ENCODE measurements around the gene EPM2AIP1. TPM values are rescaled to one million over a fixed set of nuclear protein-coding genes. Genes with fewer than 3 reads are reported as not detected.
"Not testable (repeated sequence)": the region's sequence is repeated elsewhere in the genome, so short reads cannot be mapped to it uniquely, and the experiment has no call there.

The EPM2AIP1 gene
- total RNA-seq, 1 donor from 2014 or later, result 22.4 TPM

- H3K27me3 ChIP-seq (ENCODE audit: control insufficient read depth in 3 of 3, insufficient read depth in 3 of 3, low read length in 3 of 3), result no peaks in the 10 kb centered on the region
These were observed 20.8 kb downstream of the EPM2AIP1 start for GRCh38 chr3:36972163-36972562.

GRCh38 chr3:36969540-36970432 lies 23.1 kb downstream of the EPM2AIP1 start:
- Histone ChIP-seq H3K4me3 (ENCODE audit: low read length in 3 of 3) (no peak overlapping the region), H3K9ac (ENCODE audit: low read depth in 1 of 3, low read length in 3 of 3) (no peak overlapping the region), H3K4me1 (ENCODE audit: control insufficient read depth in 3 of 3, insufficient read depth in 3 of 3, low read length in 3 of 3) (no peaks in the 10 kb centered on the region), H3K9me3 (ENCODE audit: control insufficient read depth in 3 of 3, low read length in 3 of 3) (no peaks in the 10 kb centered on the region), H3K36me3 (ENCODE audit: control insufficient read depth in 3 of 3, insufficient read depth in 3 of 3, low read length in 3 of 3) (no peaks in the 10 kb centered on the region), H3K27me3 (ENCODE audit: control insufficient read depth in 3 of 3, insufficient read depth in 3 of 3, low read length in 3 of 3) (no peaks in the 10 kb centered on the region), H3K27ac (ENCODE audit: low read depth, low read length) (no peak overlapping the region)

More at GRCh38 chr3:36972163-36972562, 20.8 kb downstream of the EPM2AIP1 start:
- Histone ChIP-seq H3K27ac (ENCODE audit: low read depth, low read length) (no peak overlapping the region), H3K9me3 (ENCODE audit: control insufficient read depth in 3 of 3, low read length in 3 of 3) (no peaks in the 10 kb centered on the region), H3K4me3 (ENCODE audit: low read length in 3 of 3) (no peak overlapping the region), H3K9ac (ENCODE audit: low read depth in 1 of 3, low read length in 3 of 3) (no peak overlapping the region), H3K4me1 (ENCODE audit: control insufficient read depth in 3 of 3, insufficient read depth in 3 of 3, low read length in 3 of 3) (no peaks in the 10 kb centered on the region), H3K36me3 (ENCODE audit: control insufficient read depth in 3 of 3, insufficient read depth in 3 of 3, low read length in 3 of 3) (no peaks in the 10 kb centered on the region)

GRCh38 chr3:36969085-36969484 lies 23.8 kb downstream of the EPM2AIP1 start:
- H3K9me3 ChIP-seq (ENCODE audit: control insufficient read depth in 3 of 3, low read length in 3 of 3), result no peaks in the 10 kb centered on the region
- no peaks in the 10 kb centered on the region for H3K4me1 ChIP-seq (ENCODE audit: control insufficient read depth in 3 of 3, insufficient read depth in 3 of 3, low read length in 3 of 3)
- no peak overlapping the region for H3K4me3 ChIP-seq (ENCODE audit: low read length in 3 of 3)
- H3K9ac ChIP-seq (ENCODE audit: low read depth in 1 of 3, low read length in 3 of 3), result no peak overlapping the region
- no peak overlapping the region for H3K27ac ChIP-seq (ENCODE audit: low read depth, low read length)
- H3K36me3 ChIP-seq (ENCODE audit: control insufficient read depth in 3 of 3, insufficient read depth in 3 of 3, low read length in 3 of 3), result no peaks in the 10 kb centered on the region
- no peaks in the 10 kb centered on the region for H3K27me3 ChIP-seq (ENCODE audit: control insufficient read depth in 3 of 3, insufficient read depth in 3 of 3, low read length in 3 of 3)

GRCh38 chr3:36965440-36965839 lies 27.5 kb downstream of the EPM2AIP1 start:
- Histone ChIP-seq H3K9me3 (ENCODE audit: control insufficient read depth in 3 of 3, low read length in 3 of 3) (no peaks in the 10 kb centered on the region), H3K27ac (ENCODE audit: low read depth, low read length) (no peak overlapping the region), H3K9ac (ENCODE audit: low read depth in 1 of 3, low read length in 3 of 3) (no peak overlapping the region), H3K4me3 (ENCODE audit: low read length in 3 of 3) (no peak overlapping the region), H3K4me1 (ENCODE audit: control insufficient read depth in 3 of 3, insufficient read depth in 3 of 3, low read length in 3 of 3) (no peaks in the 10 kb centered on the region), H3K36me3 (ENCODE audit: control insufficient read depth in 3 of 3, insufficient read depth in 3 of 3, low read length in 3 of 3) (no peaks in the 10 kb centered on the region), H3K27me3 (ENCODE audit: control insufficient read depth in 3 of 3, insufficient read depth in 3 of 3, low read length in 3 of 3) (no peaks in the 10 kb centered on the region)

GRCh38 chr3:36964817-36965216 lies 28.1 kb downstream of the EPM2AIP1 start:
- Histone ChIP-seq H3K4me1 (ENCODE audit: control insufficient read depth in 3 of 3, insufficient read depth in 3 of 3, low read length in 3 of 3) (no peaks in the 10 kb centered on the region), H3K9ac (ENCODE audit: low read depth in 1 of 3, low read length in 3 of 3) (no peak overlapping the region), H3K36me3 (ENCODE audit: control insufficient read depth in 3 of 3, insufficient read depth in 3 of 3, low read length in 3 of 3) (no peaks in the 10 kb centered on the region), H3K4me3 (ENCODE audit: low read length in 3 of 3) (no peak overlapping the region), H3K27me3 (ENCODE audit: control insufficient read depth in 3 of 3, insufficient read depth in 3 of 3, low read length in 3 of 3) (no peaks in the 10 kb centered on the region), H3K9me3 (ENCODE audit: control insufficient read depth in 3 of 3, low read length in 3 of 3) (no peaks in the 10 kb centered on the region), H3K27ac (ENCODE audit: low read depth, low read length) (no peak overlapping the region)

GRCh38 chr3:36964331-36964730 lies 28.6 kb downstream of the EPM2AIP1 start:
- Histone ChIP-seq H3K4me1 (ENCODE audit: control insufficient read depth in 3 of 3, insufficient read depth in 3 of 3, low read length in 3 of 3) (no peaks in the 10 kb centered on the region), H3K9me3 (ENCODE audit: control insufficient read depth in 3 of 3, low read length in 3 of 3) (no peaks in the 10 kb centered on the region), H3K27me3 (ENCODE audit: control insufficient read depth in 3 of 3, insufficient read depth in 3 of 3, low read length in 3 of 3) (no peaks in the 10 kb centered on the region), H3K9ac (ENCODE audit: low read depth in 1 of 3, low read length in 3 of 3) (no peak overlapping the region), H3K4me3 (ENCODE audit: low read length in 3 of 3) (no peak overlapping the region), H3K27ac (ENCODE audit: low read depth, low read length) (no peak overlapping the region), H3K36me3 (ENCODE audit: control insufficient read depth in 3 of 3, insufficient read depth in 3 of 3, low read length in 3 of 3) (no peaks in the 10 kb centered on the region)

GRCh38 chr3:36963008-36963407 lies 29.9 kb downstream of the EPM2AIP1 start:
- not testable (repeated sequence) for H3K27ac ChIP-seq (ENCODE audit: low read depth, low read length)

GRCh38 chr3:36960502-36960901 lies 32.4 kb downstream of the EPM2AIP1 start:
- no peaks in the 10 kb centered on the region for H3K36me3 ChIP-seq (ENCODE audit: control insufficient read depth in 3 of 3, insufficient read depth in 3 of 3, low read length in 3 of 3)
- no peak overlapping the region for H3K27ac ChIP-seq (ENCODE audit: low read depth, low read length)
- H3K4me1 ChIP-seq (ENCODE audit: control insufficient read depth in 3 of 3, insufficient read depth in 3 of 3, low read length in 3 of 3), result no peaks in the 10 kb centered on the region
- H3K4me3 ChIP-seq (ENCODE audit: low read length in 3 of 3), result no peak overlapping the region
- H3K9ac ChIP-seq (ENCODE audit: low read depth in 1 of 3, low read length in 3 of 3), result no peak overlapping the region
- no peaks in the 10 kb centered on the region for H3K9me3 ChIP-seq (ENCODE audit: control insufficient read depth in 3 of 3, low read length in 3 of 3)
- no peaks in the 10 kb centered on the region for H3K27me3 ChIP-seq (ENCODE audit: control insufficient read depth in 3 of 3, insufficient read depth in 3 of 3, low read length in 3 of 3)

More at GRCh38 chr3:36963008-36963407, 29.9 kb downstream of the EPM2AIP1 start:
- not testable (repeated sequence) for H3K9ac ChIP-seq (ENCODE audit: low read depth in 1 of 3, low read length in 3 of 3); H3K4me1 ChIP-seq (ENCODE audit: control insufficient read depth in 3 of 3, insufficient read depth in 3 of 3, low read length in 3 of 3); H3K4me3 ChIP-seq (ENCODE audit: low read length in 3 of 3); H3K27me3 ChIP-seq (ENCODE audit: control insufficient read depth in 3 of 3, insufficient read depth in 3 of 3, low read length in 3 of 3); H3K9me3 ChIP-seq (ENCODE audit: control insufficient read depth in 3 of 3, low read length in 3 of 3); H3K36me3 ChIP-seq (ENCODE audit: control insufficient read depth in 3 of 3, insufficient read depth in 3 of 3, low read length in 3 of 3)

GRCh38 chr3:36959821-36960220 lies 33.1 kb downstream of the EPM2AIP1 start:
- Histone ChIP-seq H3K4me1 (ENCODE audit: control insufficient read depth in 3 of 3, insufficient read depth in 3 of 3, low read length in 3 of 3) (no peaks in the 10 kb centered on the region), H3K27me3 (ENCODE audit: control insufficient read depth in 3 of 3, insufficient read depth in 3 of 3, low read length in 3 of 3) (no peaks in the 10 kb centered on the region), H3K27ac (ENCODE audit: low read depth, low read length) (no peak overlapping the region), H3K9me3 (ENCODE audit: control insufficient read depth in 3 of 3, low read length in 3 of 3) (no peaks in the 10 kb centered on the region), H3K9ac (ENCODE audit: low read depth in 1 of 3, low read length in 3 of 3) (no peak overlapping the region), H3K36me3 (ENCODE audit: control insufficient read depth in 3 of 3, insufficient read depth in 3 of 3, low read length in 3 of 3) (no peaks in the 10 kb centered on the region), H3K4me3 (ENCODE audit: low read length in 3 of 3) (no peak overlapping the region)

GRCh38 chr3:36957862-36958686 lies 34.9 kb downstream of the EPM2AIP1 start:
- no peaks in the 10 kb centered on the region for H3K4me1 ChIP-seq (ENCODE audit: control insufficient read depth in 3 of 3, insufficient read depth in 3 of 3, low read length in 3 of 3)
- no peaks in the 10 kb centered on the region for H3K36me3 ChIP-seq (ENCODE audit: control insufficient read depth in 3 of 3, insufficient read depth in 3 of 3, low read length in 3 of 3)
- H3K4me3 ChIP-seq (ENCODE audit: low read length in 3 of 3), result no peak overlapping the region
- no peaks in the 10 kb centered on the region for H3K27me3 ChIP-seq (ENCODE audit: control insufficient read depth in 3 of 3, insufficient read depth in 3 of 3, low read length in 3 of 3)
- H3K9me3 ChIP-seq (ENCODE audit: control insufficient read depth in 3 of 3, low read length in 3 of 3), result no peaks in the 10 kb centered on the region
- H3K27ac ChIP-seq (ENCODE audit: low read depth, low read length), result no peak overlapping the region
- no peak overlapping the region for H3K9ac ChIP-seq (ENCODE audit: low read depth in 1 of 3, low read length in 3 of 3)

Measured in skeletal muscle tissue (tissue), 4 donors.